ENCODE results near the gene ARID3A.

Gene ARID3A

GRCh38 chr19:929203-929890, 3.5 kb downstream of the ARID3A start:
- DNase-seq (ENCODE audit: low read depth in 2 of 2) = no peak

GRCh38 chr19:929891-930258, 4.0 kb downstream of the ARID3A start:
- no peak for DNase-seq (ENCODE audit: low read depth in 2 of 2)

GRCh38 chr19:931860-932647, 6.2 kb downstream of the ARID3A start:
- DNase-seq (ENCODE audit: low read depth in 2 of 2) = no peak

DNA sequence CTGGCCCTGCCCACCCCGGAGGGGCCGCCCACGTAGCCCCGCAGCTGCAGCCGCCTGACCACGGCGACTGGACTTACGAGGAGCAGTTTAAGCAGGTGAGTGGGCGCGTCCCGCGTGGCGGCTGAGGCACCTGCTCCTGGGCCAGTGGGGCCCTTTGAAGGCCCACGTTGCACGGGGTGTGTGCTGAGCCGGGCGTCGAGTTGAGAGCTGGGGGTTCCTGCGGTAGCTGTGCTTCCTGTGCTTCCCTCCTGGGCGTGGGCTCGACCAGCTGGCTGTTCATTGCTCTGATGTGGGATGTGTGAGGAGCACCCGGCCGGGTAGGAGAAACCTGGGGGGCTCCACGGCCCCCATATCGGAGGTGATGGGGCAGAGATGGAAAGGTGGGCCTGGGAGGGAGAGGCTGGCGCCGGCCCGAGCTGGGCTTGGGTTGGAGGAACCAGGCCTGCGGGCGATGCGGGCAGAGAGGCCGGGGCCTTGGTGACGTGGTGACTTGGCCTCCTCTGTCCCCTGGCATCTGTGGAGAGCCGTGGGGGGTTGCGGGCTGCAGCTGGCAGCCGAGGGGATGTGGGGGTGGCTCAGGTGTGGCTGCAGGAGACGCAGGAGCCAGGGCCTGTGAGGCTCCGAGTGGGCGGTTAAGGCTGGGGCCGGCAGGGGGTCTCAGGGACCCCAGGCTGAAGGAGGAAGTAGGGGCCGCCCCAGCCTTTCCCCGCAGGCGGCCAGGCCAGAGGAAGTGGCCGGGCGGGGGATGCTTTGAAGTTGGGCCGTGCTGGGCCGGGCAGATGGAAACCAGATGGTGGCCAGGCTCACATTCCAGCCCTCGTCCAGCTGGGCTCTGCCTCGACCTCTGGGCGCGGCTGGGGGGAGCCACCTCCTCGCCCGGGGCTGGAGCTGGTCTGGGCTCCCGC, 7.1 kb downstream of the ARID3A start:
- no peak for DNase-seq (ENCODE audit: low read depth in 2 of 2)

DNA sequence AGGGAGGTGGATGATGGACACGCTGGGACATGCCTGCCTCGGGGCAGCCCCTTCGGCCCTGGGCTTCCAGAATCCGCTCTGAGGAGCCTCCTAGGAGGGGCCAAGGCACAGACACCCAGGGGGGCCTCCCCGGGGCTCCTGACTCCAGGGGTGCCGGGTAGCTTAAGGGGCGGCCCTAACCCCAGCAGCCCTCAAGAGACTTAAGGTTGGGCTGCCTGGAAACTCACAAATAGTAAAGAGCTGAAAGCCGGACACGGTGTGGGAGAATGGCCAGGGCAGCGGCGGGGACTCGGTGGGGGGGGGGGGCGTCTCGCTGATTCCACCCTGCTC, 7.7 kb downstream of the ARID3A start:
- no peak for DNase-seq (ENCODE audit: low read depth in 2 of 2)

DNA sequence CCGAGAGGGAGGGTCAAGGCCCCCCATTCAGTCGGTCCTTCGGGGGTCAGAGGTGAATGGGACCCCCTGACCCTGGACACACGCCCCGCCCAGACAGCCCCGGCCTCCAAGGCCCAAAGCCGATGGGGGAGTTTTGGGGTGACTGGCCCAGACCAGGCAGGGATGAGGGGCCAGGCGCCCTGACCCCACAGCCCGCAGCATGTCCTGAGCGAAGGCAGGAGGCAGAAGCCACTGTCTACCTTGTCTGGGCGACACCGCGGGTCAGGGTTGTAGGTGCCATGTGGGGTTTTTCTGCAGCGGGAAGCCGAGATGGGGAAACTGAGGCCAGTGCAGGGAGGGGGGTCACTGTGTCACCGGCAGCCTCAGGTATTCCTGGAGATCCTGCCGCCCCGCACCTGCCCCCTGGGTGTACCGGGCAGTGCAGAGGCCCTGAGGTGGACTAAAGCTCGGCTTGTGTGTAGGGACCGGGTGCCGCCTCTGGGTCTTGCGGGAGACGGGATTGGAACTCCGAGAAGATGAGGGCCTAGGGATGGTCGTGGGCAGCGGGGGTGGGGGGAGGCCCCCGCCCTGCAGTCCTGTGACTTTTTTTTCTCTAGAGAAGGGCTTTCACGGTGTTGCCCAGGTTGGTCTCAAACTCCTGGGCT, 8.5 kb downstream of the ARID3A start:
- DNase-seq (ENCODE audit: low read depth in 2 of 2) = no peak

DNA sequence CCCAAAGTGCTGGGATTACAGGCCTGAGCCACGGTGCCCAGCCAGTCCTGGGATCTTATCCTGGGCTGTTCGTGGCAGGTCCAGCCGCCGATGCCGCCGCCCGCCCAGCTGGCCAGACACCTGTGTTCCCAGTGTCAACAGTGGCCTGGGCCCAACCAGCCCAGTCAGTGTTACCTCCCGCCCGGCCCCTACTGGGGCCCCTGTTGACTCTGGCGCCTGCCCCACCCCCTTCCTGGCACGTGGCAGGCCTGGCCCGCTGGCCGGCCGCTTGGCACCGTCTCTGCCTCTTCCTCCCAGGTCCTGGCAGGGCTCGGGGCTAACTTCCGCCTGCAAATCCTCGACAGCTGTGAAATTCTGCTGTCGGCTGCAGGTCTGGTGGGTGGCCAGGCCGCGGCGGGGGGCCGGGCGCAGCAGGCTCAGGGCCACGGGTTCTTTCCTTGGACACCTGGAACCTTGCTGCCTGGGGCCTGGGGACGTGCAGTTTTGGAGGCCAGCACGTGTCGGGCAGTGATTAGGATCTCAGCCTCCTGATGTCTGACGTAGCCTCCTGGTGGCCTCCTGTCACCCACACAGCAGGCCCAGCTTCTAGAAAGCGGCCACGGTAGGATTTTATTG, 9.1 kb downstream of the ARID3A start:
- no peak for DNase-seq (ENCODE audit: low read depth in 2 of 2)

DNA sequence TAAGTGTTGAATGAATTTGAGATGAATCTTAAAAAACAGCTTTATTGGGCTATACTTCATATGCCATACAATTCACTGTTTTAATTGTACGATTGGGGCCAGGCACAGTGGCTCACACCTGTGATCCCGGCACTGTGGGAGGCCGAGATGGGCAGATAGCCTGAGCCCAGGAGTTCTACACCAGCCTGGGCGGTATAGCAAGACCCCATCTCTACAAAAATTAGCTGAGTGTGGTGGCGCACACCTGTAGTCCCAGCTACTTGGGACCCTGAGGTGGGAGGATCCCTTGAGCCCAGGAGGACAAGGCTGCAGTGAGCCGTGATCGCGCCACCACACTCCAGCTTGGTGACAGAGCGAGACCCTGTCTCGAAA, 10.3 kb downstream of the ARID3A start:
- no peak for DNase-seq (ENCODE audit: low read depth in 2 of 2)

DNA sequence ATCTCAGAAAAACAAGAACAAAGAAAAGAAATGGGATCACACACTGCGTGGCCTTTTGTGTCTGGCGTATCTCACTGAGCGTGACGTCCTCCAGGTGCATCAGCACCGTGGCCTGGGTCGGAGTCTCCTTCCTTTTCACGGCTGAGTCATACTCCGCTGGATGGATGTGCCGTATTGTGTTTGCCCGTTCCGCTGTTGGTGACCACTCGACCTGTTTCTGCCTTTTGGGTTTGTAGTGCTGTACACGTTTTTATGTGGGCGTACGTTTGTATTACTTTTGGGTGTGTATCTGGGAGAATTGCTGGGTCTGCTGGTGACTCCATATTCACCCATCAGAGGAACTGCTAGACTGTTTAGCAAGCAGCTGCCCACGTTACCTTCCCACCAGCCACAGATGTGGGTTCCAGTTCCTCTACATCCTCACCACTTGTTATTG, 11.4 kb downstream of the ARID3A start:
- DNase-seq (ENCODE audit: low read depth in 2 of 2) = no peak

DNA sequence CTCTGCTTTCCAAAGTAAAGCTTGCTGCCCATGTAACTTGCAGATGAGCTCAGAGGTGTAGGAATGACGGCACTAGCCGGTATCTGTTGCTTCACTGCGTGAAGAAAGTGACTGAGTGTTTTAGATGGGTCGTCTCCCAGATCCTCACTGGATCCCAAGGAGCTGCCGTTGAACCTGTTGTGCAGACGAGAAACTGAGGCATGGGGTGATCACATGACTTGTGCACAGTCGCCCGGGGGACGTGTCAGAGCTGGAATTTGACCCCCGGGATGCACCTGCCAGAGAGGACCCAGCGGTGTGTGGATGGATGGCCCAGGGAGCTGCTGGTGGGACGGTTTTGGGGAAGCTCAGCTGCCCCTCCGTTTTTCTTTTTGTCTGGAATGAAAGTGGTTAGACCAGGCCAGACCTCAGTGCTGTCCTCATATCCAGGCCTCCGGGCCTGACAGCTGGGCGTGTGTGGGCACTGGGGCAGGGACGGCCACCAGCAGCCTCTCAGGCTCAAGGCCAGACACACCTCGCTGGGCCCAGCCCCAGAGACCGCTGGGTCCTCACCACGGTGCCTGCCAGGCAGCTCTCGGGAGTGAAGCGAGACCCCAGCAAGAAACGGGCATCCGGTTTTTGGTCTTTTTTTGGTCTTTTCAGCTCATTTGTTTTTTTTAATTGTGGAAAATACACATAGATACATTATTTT, 12.5 kb downstream of the ARID3A start:
- DNase-seq (ENCODE audit: low read depth in 2 of 2) = no peak

GRCh38 chr19:939439-939838, 13.6 kb downstream of the ARID3A start:
- no peak for DNase-seq (ENCODE audit: low read depth in 2 of 2)

- DNase-seq (ENCODE audit: low read depth in 2 of 2) = no peak
Measured at GRCh38 chr19:939922-940321, 14.1 kb downstream of the ARID3A start.

- DNase-seq (ENCODE audit: low read depth in 2 of 2) = peak in 1 of 2 donors; percentile 61
Measured at GRCh38 chr19:940591-941291, 14.9 kb downstream of the ARID3A start.

- DNase-seq (ENCODE audit: low read depth in 2 of 2) = no peak
Measured at GRCh38 chr19:941292-942132, 15.7 kb downstream of the ARID3A start.

- DNase-seq (ENCODE audit: low read depth in 2 of 2) = no peak
Measured at GRCh38 chr19:942133-942645, 16.4 kb downstream of the ARID3A start.

DNA sequence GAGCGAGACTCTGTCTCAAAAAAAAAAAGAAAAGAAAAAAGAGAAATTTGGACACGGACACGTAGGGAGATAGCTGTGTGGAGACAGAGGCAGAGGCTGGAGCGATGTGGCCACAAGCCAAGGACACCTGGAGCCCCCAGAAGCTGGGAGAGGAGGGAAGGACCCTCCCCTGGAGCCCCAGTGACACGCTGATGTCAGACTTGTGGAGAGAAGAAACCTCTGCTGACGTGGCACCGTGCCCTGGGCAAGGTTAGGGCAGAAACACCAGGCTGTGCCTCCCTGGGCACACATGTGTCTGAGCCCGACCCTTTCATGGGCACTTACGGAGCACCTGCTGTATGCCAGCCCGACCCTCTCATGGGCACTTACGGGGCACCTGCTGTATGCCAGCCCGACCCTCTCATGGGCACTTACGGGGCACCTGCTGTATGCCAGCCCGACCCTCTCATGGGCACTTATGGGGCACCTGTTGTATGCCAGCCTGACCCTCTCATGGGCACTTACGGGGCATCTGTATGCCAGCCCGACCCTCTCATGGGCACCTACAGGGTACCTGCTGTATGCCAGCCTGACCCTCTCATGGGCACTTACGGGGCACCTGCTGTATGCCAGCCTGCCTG, 17.8 kb downstream of the ARID3A start:
- DNase-seq (ENCODE audit: low read depth in 2 of 2) = no peak

DNA sequence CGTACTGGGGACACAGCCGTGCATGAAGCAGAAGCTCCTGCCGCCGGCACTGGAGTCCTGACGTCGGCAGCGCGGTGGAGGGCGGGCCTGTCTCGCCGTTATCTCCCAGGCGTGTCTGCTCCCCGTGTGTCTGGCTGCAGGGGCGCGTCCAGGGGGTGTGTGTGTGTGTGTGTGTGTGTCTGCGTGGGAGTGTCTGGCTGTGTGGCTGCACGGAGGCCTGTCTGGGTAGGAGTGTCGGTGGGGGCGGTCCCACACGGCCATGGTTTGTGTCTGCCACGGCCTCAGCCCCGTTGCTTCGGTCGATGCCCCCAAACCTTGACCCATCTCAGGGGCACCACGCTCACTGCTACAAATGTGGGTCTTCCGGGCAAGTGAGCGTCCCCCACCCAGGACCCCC, 18.3 kb downstream of the ARID3A start:
- no peak for DNase-seq (ENCODE audit: low read depth in 2 of 2)

GRCh38 chr19:944663-945241, 18.9 kb downstream of the ARID3A start:
- no peak for DNase-seq (ENCODE audit: low read depth in 2 of 2)
